Limb (tissue), 2 donors: ENCODE measurements around the gene BSPH1.
"Not testable (repeated sequence)": the region's sequence is repeated elsewhere in the genome, so short reads cannot be mapped to it uniquely, and the experiment has no call there.

Experiments
- DNase-seq, 2 donors: peaks; one replicate each; pipeline ENCODE4 v3.0.0-alpha.2; 2016; ENCODE audit errors: extremely low spot score in 2 of 2

BSPH1 gene

GRCh38 chr19:47920107-47920506 is 71.9 kb downstream of the BSPH1 start:
- DNase-seq, result not testable (repeated sequence)
